Measurements from ENCODE around the gene PHEX. TPM values are rescaled to one million over a fixed set of nuclear protein-coding genes. Genes with fewer than 3 reads are reported as not detected.

PHEX gene
- total RNA-seq, 3 donors from 2014 or later = 0.16 to 5.6 (median 2.5) TPM

- H3K36me3 ChIP-seq = no peaks in the 10 kb centered on the region
- no peak overlapping the region for H3K4me3 ChIP-seq
- TF ChIP-seq CTCF (IDR thresholded peaks at IDR 0.05) = no peak
- no peak for TF ChIP-seq POLR2AphosphoS5 (IDR thresholded peaks at IDR 0.05)
- TF ChIP-seq POLR2A (IDR thresholded peaks at IDR 0.05) = no peak
- no peak for DNase-seq (ENCODE audit: low spot score in 2 of 2)
- intact Hi-C loops (cut with DNase I; ENCODE audit: low total_unique reads) = no loop called here
- H3K27ac ChIP-seq = no peak overlapping the region
- H3K27me3 ChIP-seq = peaks cover 0 to 21% of the 10 kb centered on the region in 2 donors
- H3K4me1 ChIP-seq = no peaks in the 10 kb centered on the region
- H3K9me3 ChIP-seq = no peaks in the 10 kb centered on the region
Measured at GRCh38 chrX:21991504-21991903, 40.6 kb upstream of the PHEX start.

- DNase-seq (ENCODE audit: low spot score in 2 of 2) = no peak
- Histone ChIP-seq H3K4me3 (no peak overlapping the region), H3K36me3 (no peaks in the 10 kb centered on the region), H3K27ac (no peak overlapping the region), H3K27me3 (peaks cover 0 to 21% of the 10 kb centered on the region in 2 donors), H3K4me1 (no peaks in the 10 kb centered on the region), H3K9me3 (no peaks in the 10 kb centered on the region)
- intact Hi-C loops (cut with DNase I; ENCODE audit: low total_unique reads) = no loop called here
- TF ChIP-seq POLR2AphosphoS5 (IDR thresholded peaks at IDR 0.05) = no peak
- no peak for TF ChIP-seq CTCF (IDR thresholded peaks at IDR 0.05)
- no peak for TF ChIP-seq POLR2A (IDR thresholded peaks at IDR 0.05)
Measured at GRCh38 chrX:21993265-21993664, 38.9 kb upstream of the PHEX start.

- intact Hi-C loops (cut with DNase I; ENCODE audit: low total_unique reads) = no loop called here
- H3K36me3 ChIP-seq = no peaks in the 10 kb centered on the region
- no peak for DNase-seq (ENCODE audit: low spot score in 2 of 2)
- H3K4me1 ChIP-seq = no peaks in the 10 kb centered on the region
- H3K27ac ChIP-seq = no peak overlapping the region
- TF ChIP-seq CTCF (IDR thresholded peaks at IDR 0.05) (no peak), POLR2A (IDR thresholded peaks at IDR 0.05) (no peak), POLR2AphosphoS5 (IDR thresholded peaks at IDR 0.05) (no peak)
- H3K9me3 ChIP-seq = peaks cover 0 to 4% of the 10 kb centered on the region in 2 donors
- H3K4me3 ChIP-seq = no peak overlapping the region
- peaks cover 0 to 15% of the 10 kb centered on the region in 2 donors for H3K27me3 ChIP-seq
Measured at GRCh38 chrX:21996872-21997455, 35.2 kb upstream of the PHEX start.

GRCh38 chrX:21998037-21998436 lies 34.1 kb upstream of the PHEX start:
- Histone ChIP-seq H3K4me1 (no peaks in the 10 kb centered on the region), H3K27me3 (peaks cover 0 to 12% of the 10 kb centered on the region in 2 donors), H3K4me3 (no peak overlapping the region), H3K27ac (no peak overlapping the region), H3K9me3 (peaks cover 0 to 4% of the 10 kb centered on the region in 2 donors), H3K36me3 (no peaks in the 10 kb centered on the region)
- no peak for DNase-seq (ENCODE audit: low spot score in 2 of 2)
- intact Hi-C loops (cut with DNase I; ENCODE audit: low total_unique reads) = no loop called here
- TF ChIP-seq CTCF (IDR thresholded peaks at IDR 0.05) (no peak), POLR2A (IDR thresholded peaks at IDR 0.05) (no peak), POLR2AphosphoS5 (IDR thresholded peaks at IDR 0.05) (no peak)

GRCh38 chrX:22004866-22005265 lies 27.3 kb upstream of the PHEX start:
- intact Hi-C loops (cut with DNase I; ENCODE audit: low total_unique reads) = no loop called here
- Histone ChIP-seq H3K9me3 (peaks cover 0 to 10% of the 10 kb centered on the region in 2 donors), H3K27ac (no peak overlapping the region), H3K4me3 (no peak overlapping the region), H3K4me1 (no peaks in the 10 kb centered on the region), H3K27me3 (peaks cover 0 to 6% of the 10 kb centered on the region in 2 donors), H3K36me3 (no peaks in the 10 kb centered on the region)
- TF ChIP-seq POLR2AphosphoS5 (IDR thresholded peaks at IDR 0.05) (no peak), CTCF (IDR thresholded peaks at IDR 0.05) (no peak), POLR2A (IDR thresholded peaks at IDR 0.05) (no peak)
- no peak for DNase-seq (ENCODE audit: low spot score in 2 of 2)
